Measurements from ENCODE around the gene CCDC54.

DNA sequence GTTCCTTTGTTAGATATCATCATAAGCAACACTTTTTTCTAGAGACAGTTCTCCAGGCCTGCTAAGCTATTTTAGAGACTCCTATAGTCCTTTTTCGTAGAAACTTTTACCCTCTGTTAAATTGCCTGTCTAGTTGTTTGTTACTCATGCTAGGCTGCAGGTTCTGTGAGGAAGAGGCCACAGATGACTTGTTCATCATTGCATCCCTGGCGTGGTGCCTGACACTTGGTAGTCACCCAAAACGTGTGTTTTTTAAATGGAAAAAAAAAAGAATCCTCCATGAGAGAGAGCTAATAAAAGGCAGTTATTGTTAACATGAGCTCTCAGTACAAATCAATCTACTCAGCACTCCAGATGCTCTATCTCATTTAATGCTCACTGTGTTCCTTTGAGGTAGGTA is 35.1 kb downstream of the CCDC54 start:
- TF ChIP-seq, protein P1, sequence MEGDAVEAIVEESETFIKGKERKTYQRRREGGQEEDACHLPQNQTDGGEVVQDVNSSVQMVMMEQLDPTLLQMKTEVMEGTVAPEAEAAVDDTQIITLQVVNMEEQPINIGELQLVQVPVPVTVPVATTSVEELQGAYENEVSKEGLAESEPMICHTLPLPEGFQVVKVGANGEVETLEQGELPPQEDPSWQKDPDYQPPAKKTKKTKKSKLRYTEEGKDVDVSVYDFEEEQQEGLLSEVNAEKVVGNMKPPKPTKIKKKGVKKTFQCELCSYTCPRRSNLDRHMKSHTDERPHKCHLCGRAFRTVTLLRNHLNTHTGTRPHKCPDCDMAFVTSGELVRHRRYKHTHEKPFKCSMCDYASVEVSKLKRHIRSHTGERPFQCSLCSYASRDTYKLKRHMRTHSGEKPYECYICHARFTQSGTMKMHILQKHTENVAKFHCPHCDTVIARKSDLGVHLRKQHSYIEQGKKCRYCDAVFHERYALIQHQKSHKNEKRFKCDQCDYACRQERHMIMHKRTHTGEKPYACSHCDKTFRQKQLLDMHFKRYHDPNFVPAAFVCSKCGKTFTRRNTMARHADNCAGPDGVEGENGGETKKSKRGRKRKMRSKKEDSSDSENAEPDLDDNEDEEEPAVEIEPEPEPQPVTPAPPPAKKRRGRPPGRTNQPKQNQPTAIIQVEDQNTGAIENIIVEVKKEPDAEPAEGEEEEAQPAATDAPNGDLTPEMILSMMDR (IDR thresholded peaks at IDR 0.05): no peak
- no peak for TF ChIP-seq POLR2A (IDR thresholded peaks at IDR 0.05)
